GM19240 (cell line): ENCODE data around the gene SEMA6B.
"Not testable (repeated sequence)": the region's sequence is repeated elsewhere in the genome, so short reads cannot be mapped to it uniquely, and the experiment has no call there.

ENCODE experiments used
- DNase-seq: peaks from one replicate; pipeline ENCODE4 v3.0.0; 2011; ENCODE audit warnings: low spot score; ENCODE audit not compliant: insufficient read length

Gene SEMA6B, protein sequence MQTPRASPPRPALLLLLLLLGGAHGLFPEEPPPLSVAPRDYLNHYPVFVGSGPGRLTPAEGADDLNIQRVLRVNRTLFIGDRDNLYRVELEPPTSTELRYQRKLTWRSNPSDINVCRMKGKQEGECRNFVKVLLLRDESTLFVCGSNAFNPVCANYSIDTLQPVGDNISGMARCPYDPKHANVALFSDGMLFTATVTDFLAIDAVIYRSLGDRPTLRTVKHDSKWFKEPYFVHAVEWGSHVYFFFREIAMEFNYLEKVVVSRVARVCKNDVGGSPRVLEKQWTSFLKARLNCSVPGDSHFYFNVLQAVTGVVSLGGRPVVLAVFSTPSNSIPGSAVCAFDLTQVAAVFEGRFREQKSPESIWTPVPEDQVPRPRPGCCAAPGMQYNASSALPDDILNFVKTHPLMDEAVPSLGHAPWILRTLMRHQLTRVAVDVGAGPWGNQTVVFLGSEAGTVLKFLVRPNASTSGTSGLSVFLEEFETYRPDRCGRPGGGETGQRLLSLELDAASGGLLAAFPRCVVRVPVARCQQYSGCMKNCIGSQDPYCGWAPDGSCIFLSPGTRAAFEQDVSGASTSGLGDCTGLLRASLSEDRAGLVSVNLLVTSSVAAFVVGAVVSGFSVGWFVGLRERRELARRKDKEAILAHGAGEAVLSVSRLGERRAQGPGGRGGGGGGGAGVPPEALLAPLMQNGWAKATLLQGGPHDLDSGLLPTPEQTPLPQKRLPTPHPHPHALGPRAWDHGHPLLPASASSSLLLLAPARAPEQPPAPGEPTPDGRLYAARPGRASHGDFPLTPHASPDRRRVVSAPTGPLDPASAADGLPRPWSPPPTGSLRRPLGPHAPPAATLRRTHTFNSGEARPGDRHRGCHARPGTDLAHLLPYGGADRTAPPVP

GRCh38 chr19:4559569-4559968, at the start of gene SEMA6B:
TSS of gene SEMA6B (minus strand) at chr19:4559684. CDS start at chr19:4558457, 1,227 bp downstream.
- no peak for DNase-seq

- DNase-seq = no peak
Observed at GRCh38 chr19:4606921-4607678, 47.6 kb upstream of the SEMA6B start.

DNA sequence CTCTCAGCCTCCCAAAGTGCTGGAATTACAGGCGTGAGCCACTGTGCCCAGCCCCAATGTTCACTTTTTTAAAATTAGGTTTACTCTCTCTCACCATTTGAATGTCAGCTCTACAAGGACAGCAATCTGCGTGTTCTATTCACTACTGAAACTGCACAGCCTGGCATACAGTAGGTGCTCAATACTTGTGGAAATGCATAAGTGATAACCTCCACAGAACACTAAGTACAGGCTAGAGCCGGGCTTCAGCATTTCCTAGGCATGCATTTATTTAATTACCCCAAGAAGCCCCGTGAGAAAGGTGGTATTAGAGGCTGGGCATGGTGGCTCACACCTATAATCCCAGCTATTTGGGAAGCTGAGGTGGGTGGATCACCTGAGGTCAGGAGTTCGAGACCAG, 46.7 kb upstream of the SEMA6B start:
- DNase-seq = no peak

GRCh38 chr19:4604912-4605311, 45.4 kb upstream of the SEMA6B start:
- no peak for DNase-seq

DNA sequence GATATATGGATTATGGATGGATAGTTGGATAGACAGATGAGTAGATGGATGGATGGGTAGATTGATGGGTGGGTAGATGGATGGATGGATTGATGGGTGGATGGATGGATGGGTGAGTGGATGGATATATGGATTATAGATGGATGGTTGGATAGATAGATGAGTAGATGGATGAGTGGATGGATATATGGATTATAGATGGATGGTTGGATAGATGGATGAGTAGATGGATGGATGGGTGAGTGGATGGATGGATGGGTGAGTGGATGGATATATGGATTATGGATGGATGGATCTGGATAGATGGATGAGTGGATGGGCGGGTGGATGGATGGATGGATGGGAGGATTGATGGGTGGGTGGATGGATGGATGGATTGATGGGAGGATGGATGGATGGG, 43.4 kb upstream of the SEMA6B start:
- no peak for DNase-seq

- no peak for DNase-seq
Observed at GRCh38 chr19:4602173-4602788, 42.8 kb upstream of the SEMA6B start.

- no peak for DNase-seq
Observed at GRCh38 chr19:4600893-4601292, 41.4 kb upstream of the SEMA6B start.

GRCh38 chr19:4600082-4600481, 40.6 kb upstream of the SEMA6B start:
- no peak for DNase-seq

- DNase-seq = no peak
Observed at GRCh38 chr19:4598712-4599111, 39.2 kb upstream of the SEMA6B start.

DNA sequence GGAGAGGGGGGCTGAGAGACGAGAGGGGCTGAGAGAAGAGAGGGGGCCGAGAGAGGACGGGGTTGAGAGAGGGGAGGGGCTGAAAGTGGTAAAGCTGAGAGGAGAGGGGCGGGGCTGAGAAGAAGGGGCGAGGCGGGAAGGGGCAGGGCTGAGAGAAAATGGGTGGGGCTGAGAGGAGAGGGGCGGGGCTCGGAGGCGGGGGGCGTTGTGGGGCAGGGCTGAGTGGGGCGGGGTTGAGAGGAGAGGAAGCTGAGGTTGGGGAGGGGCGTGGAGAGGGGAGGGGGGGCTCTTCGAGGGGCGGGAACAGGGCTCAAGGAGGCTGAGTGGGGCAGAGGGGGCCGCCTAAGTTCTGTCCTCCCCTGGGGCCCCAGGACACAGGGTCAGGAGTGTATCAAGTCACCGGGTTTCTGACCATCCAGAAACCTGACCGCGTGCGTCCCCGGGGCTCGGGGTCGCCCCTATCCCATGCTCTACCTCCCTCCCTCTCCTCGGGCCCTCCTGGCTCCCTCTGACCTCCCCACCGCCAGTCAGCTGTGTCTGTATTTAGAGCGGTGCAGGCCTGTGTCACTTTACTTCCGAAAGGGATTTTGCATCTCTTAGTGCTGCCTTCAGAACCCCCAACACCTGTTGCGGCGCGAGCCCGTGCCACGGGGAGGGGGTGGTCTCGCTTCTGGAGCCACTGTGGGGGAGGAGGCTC, 38.6 kb upstream of the SEMA6B start:
- no peak for DNase-seq

DNA sequence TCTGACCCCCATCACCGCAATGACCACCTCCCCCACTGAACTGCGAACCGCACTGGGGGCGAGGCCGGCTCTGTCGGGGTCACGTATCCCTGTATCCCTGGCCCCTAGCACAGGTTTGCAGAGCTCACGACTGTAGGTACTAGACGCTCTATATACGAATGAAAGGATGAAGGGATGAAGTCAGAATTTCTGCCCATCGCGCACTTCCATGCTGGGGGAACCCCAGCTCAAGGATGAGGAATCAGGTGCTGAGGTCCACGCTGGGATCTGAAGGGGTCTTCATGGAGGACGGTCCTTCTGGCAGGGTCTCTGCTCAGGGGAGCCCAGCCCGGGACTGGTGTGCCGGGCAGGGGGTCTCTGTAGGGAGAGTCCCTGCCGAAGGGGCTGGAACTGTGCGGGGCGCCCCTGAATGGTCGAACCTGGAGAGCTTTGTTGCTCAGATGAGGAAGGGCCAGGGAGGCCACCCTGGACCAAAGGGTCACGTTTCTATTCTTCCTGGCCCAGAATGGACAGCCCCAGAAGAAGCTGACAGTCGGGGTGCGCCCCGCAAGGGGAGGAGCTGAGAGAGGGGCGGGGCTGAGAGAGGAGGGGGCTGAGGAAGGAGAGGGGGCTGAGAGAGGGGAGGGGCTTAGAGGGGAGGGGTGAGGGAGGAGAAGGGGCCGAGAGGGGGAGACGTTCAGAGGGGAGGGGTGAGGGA, 37.9 kb upstream of the SEMA6B start:
- DNase-seq = no peak

- no peak for DNase-seq
Observed at GRCh38 chr19:4596033-4596904, 36.8 kb upstream of the SEMA6B start.

- not testable (repeated sequence) for DNase-seq
Observed at GRCh38 chr19:4595158-4595557, 35.7 kb upstream of the SEMA6B start.

- no peak for DNase-seq
Observed at GRCh38 chr19:4594201-4594600, 34.7 kb upstream of the SEMA6B start.

DNA sequence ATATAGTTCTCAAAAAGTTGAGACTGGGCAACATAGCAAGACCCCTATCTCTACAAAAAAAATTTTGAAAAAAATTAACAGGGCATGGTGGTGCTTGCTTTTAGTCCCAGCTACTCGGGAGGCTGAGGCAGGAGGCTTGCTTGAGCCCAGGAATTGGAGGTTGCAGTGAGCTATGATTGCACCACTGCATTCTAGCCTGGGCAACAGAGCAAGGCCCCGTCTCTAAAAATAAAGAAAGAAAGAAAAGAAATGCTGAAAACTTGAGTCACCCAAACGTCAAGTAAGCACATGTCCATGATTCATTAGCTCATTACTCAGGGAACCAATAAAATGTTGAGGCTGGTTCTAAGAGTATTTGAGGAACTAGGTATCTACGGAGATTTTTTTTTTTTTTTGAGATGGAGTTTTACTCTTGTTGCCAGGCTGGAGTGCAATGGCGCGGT, 33.9 kb upstream of the SEMA6B start:
- DNase-seq = no peak

GRCh38 chr19:4592445-4592844, 33.0 kb upstream of the SEMA6B start:
- no peak for DNase-seq

DNA sequence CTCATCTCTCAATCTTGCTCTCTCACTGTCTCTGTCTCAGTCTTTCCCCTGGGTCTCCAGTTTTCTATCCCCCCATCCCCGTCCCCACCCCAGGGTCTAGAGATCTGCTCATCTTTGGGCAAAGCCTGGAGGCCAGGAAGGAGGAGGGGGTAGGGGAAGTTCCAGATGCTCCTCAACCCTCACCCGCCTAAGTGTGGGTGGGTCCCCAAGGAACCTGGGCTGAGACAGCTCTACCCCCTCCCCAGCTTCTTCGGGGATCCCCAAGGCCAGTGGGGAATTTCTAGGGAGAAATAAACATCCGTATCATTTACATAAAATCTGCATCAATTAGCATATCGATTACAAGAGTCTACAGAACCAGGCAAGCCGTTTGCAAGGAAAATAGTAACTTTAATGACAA, 31.8 kb upstream of the SEMA6B start:
- DNase-seq = no peak

- DNase-seq = no peak
Observed at GRCh38 chr19:4590559-4590958, 31.1 kb upstream of the SEMA6B start.
